ENCODE results near the gene TACR1.
"Not testable (repeated sequence)": the region's sequence is repeated elsewhere in the genome, so short reads cannot be mapped to it uniquely, and the experiment has no call there.

Gene TACR1

GRCh38 chr2:75194184-75194868, 5.0 kb downstream of the TACR1 start:
- DNase-seq, result peak in 2 of 4 experiments; percentile 21 to 37

- no peak for DNase-seq
Measured at GRCh38 chr2:75192496-75192895, 6.8 kb downstream of the TACR1 start.

GRCh38 chr2:75190271-75190990, 8.9 kb downstream of the TACR1 start:
- DNase-seq, result no peak

- DNase-seq, result no peak
Measured at GRCh38 chr2:75186821-75187220, 12.5 kb downstream of the TACR1 start.

GRCh38 chr2:75182606-75183005, 16.7 kb downstream of the TACR1 start:
- DNase-seq, result no peak

- DNase-seq, result no peak
Measured at GRCh38 chr2:75180476-75180875, 18.8 kb downstream of the TACR1 start.

- DNase-seq, result no peak
Measured at GRCh38 chr2:75177427-75177826, 21.9 kb downstream of the TACR1 start.

- no peak for DNase-seq
Measured at GRCh38 chr2:75175456-75175855, 23.9 kb downstream of the TACR1 start.

- DNase-seq, result no peak
Measured at GRCh38 chr2:75174981-75175380, 24.3 kb downstream of the TACR1 start.

GRCh38 chr2:75174519-75174918, 24.8 kb downstream of the TACR1 start:
- no peak for DNase-seq

GRCh38 chr2:75173740-75174139, 25.6 kb downstream of the TACR1 start:
- no peak for DNase-seq

- DNase-seq, result not testable (repeated sequence)
Measured at GRCh38 chr2:75171423-75171822, 27.9 kb downstream of the TACR1 start.

GRCh38 chr2:75170889-75171288, 28.4 kb downstream of the TACR1 start:
- DNase-seq, result no peak

- DNase-seq, result no peak
Measured at GRCh38 chr2:75168186-75168585, 31.1 kb downstream of the TACR1 start.

GRCh38 chr2:75166491-75166890, 32.8 kb downstream of the TACR1 start:
- DNase-seq, result peak; percentile 40 to 56 (median 53)

- peak; percentile 80 to 96 (median 89) for DNase-seq
Measured at GRCh38 chr2:75162897-75163296, 36.4 kb downstream of the TACR1 start.

GRCh38 chr2:75162259-75162658, 37.1 kb downstream of the TACR1 start:
- DNase-seq, result peak in 2 of 4 experiments; percentile 54 to 73

- peak in 3 of 4 experiments; percentile 4 to 37 (median 28) for DNase-seq
Measured at GRCh38 chr2:75157435-75157834, 41.9 kb downstream of the TACR1 start.

- DNase-seq, result no peak
Measured at GRCh38 chr2:75155115-75155514, 44.2 kb downstream of the TACR1 start.

GRCh38 chr2:75153221-75153620, 46.1 kb downstream of the TACR1 start:
- DNase-seq, result no peak

GRCh38 chr2:75152243-75152642, 47.1 kb downstream of the TACR1 start:
- DNase-seq, result peak in 3 of 4 experiments; percentile 12 to 53 (median 39)

- not testable (repeated sequence) for DNase-seq
Measured at GRCh38 chr2:75147884-75148283, 51.4 kb downstream of the TACR1 start.

- DNase-seq, result peak; percentile 17 to 55 (median 25)
Measured at GRCh38 chr2:75146606-75147332, 52.6 kb downstream of the TACR1 start.
